HEK293T (cell line): ENCODE measurements around the gene C9orf43.

Experiments used
- ARNT ChIP-seq: fragments of 450-650 bp; IDR thresholded peaks from 2 replicates; pipeline ENCODE4 v1.6.1; 2017; ENCODE audit warnings: mild to moderate bottlenecking
- ELF4 ChIP-seq: fragments of 450-650 bp; IDR thresholded peaks from 2 replicates; pipeline ENCODE4 v1.6.1; 2017; ENCODE audit warnings: antibody characterized with exemption
- FOXA1 ChIP-seq: fragments of 450-650 bp; IDR thresholded peaks from 2 replicates; pipeline ENCODE4 v1.6.1; 2016; ENCODE audit warnings: mild to moderate bottlenecking
- FOXK2 ChIP-seq: fragments of 450-650 bp; IDR thresholded peaks from 2 replicates; pipeline ENCODE4 v1.6.1; 2016; ENCODE audit warnings: mild to moderate bottlenecking
- FOXM1 ChIP-seq: fragments of 450-650 bp; IDR thresholded peaks from 2 replicates; pipeline ENCODE4 v1.6.1; 2017; ENCODE audit warnings: mild to moderate bottlenecking, borderline replicate concordance
- HDGF ChIP-seq: fragments of 450-650 bp; IDR thresholded peaks from 2 replicates; pipeline ENCODE4 v1.6.1; 2017; ENCODE audit warnings: antibody characterized with exemption, borderline replicate concordance
- SP1 ChIP-seq: fragments of 450-650 bp; IDR thresholded peaks from 2 replicates; pipeline ENCODE4 v1.6.1; 2017
- ZNF384 ChIP-seq: fragments of 450-650 bp; IDR thresholded peaks from 2 replicates; pipeline ENCODE4 v1.6.1; 2016

- TF ChIP-seq SP1 (no peak), HDGF (no peak), FOXA1 (no peak), ARNT (no peak), ZNF384 (no peak), ELF4 (no peak), FOXK2 (no peak), FOXM1 (no peak)
These were observed 47.2 kb upstream of the C9orf43 start for GRCh38 chr9:113363336-113363735.
